Measurements from ENCODE around the gene SLC30A5. TPM values are rescaled to one million over a fixed set of nuclear protein-coding genes. Genes with fewer than 3 reads are reported as not detected.

SLC30A5 gene
- total and polyA plus RNA-seq, 2 donors (not counting 3 experiments of a cell fraction or from before 2014, with no cell fraction given) = 33.0 to 37.0 TPM

GRCh38 chr5:69170495-69170894, 76.7 kb downstream of the SLC30A5 start:
- Histone ChIP-seq H3K36me3 (ENCODE audit: control insufficient read depth in 2 of 2, extremely low read depth in 1 of 2, insufficient read depth in 2 of 2, low read length in 2 of 2) (peaks cover 4 to 14% of the 10 kb centered on the region in 2 experiments), H3K27ac (ENCODE audit: insufficient read depth, low read depth, low read length) (no peak overlapping the region), H3K9ac (replicated peaks; ENCODE audit: extremely low read depth, insufficient read depth, low read length) (no peak overlapping the region), H3K4me3 (replicated peaks in 1 of 3; ENCODE audit: insufficient read depth in 1 of 3, low read depth in 1 of 3, low read length in 3 of 3) (no peak overlapping the region), H3K4me2 (ENCODE audit: insufficient read depth, low read length) (no peak overlapping the region), H4K20me1 (replicated peaks; ENCODE audit: control insufficient read depth, extremely low read depth, insufficient read depth, low read length) (no peaks in the 10 kb centered on the region), H3K27me3 (ENCODE audit: control insufficient read depth in 2 of 2, insufficient read depth in 2 of 2, low read length in 2 of 2) (no peaks in the 10 kb centered on the region), H3K9me3 (replicated peaks; ENCODE audit: control insufficient read depth, insufficient read depth, low read length) (no peaks in the 10 kb centered on the region), H3K9me1 (replicated peaks; ENCODE audit: control insufficient read depth, extremely low read depth, insufficient read depth, low read length) (no peaks in the 10 kb centered on the region), H3K4me1 (ENCODE audit: control insufficient read depth, extremely low read depth, insufficient read depth, low read length) (peaks cover 16% of the 10 kb centered on the region), H2AFZ (ENCODE audit: low read depth, low read length) (no peak overlapping the region), H3K79me2 (ENCODE audit: control insufficient read depth, insufficient read depth, low read length) (peaks cover 52% of the 10 kb centered on the region)
- DNase-seq (ENCODE audit: low read depth, low spot score) = no peak
- TF ChIP-seq, protein P1, sequence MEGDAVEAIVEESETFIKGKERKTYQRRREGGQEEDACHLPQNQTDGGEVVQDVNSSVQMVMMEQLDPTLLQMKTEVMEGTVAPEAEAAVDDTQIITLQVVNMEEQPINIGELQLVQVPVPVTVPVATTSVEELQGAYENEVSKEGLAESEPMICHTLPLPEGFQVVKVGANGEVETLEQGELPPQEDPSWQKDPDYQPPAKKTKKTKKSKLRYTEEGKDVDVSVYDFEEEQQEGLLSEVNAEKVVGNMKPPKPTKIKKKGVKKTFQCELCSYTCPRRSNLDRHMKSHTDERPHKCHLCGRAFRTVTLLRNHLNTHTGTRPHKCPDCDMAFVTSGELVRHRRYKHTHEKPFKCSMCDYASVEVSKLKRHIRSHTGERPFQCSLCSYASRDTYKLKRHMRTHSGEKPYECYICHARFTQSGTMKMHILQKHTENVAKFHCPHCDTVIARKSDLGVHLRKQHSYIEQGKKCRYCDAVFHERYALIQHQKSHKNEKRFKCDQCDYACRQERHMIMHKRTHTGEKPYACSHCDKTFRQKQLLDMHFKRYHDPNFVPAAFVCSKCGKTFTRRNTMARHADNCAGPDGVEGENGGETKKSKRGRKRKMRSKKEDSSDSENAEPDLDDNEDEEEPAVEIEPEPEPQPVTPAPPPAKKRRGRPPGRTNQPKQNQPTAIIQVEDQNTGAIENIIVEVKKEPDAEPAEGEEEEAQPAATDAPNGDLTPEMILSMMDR (IDR thresholded peaks at IDR 0.05; ENCODE audit: extremely low read depth in 1 of 2, insufficient read depth in 1 of 2, low read depth in 1 of 2, low read length in 2 of 2) = no peak
- TF ChIP-seq POLR2AphosphoS5 (IDR thresholded peaks at IDR 0.05; ENCODE audit: insufficient read depth, low read depth, low read length) = no peak
- TF ChIP-seq JUN (IDR thresholded peaks at IDR 0.05; ENCODE audit: borderline replicate concordance, insufficient read depth, insufficient read length, low read depth) = no peak
- TF ChIP-seq GATA2 (IDR thresholded peaks at IDR 0.05; ENCODE audit: insufficient read depth, insufficient read length, low read depth, low read length) = no peak
- TF ChIP-seq POLR2A (IDR thresholded peaks at IDR 0.05; ENCODE audit: low read depth, low read length) = no peak
- dilution Hi-C loops (cut with MboI; ENCODE audit: extremely low pct_ligation_motif_present, low sequenced_read_pairs) = no loop called here
- intact Hi-C loops (cut with micrococcal nuclease) = no loop called here
- FAIRE-seq = no peak
- no TSS peak for BruUV-seq (replicated peaks)
- ChIA-PET CTCF (interaction anchor here (1.3 kb wide), 1 partner anchor 58 kb away, joined by 4 read pairs; no protein-coding TSS in a partner anchor), POLR2A (no interaction called here)

DNA sequence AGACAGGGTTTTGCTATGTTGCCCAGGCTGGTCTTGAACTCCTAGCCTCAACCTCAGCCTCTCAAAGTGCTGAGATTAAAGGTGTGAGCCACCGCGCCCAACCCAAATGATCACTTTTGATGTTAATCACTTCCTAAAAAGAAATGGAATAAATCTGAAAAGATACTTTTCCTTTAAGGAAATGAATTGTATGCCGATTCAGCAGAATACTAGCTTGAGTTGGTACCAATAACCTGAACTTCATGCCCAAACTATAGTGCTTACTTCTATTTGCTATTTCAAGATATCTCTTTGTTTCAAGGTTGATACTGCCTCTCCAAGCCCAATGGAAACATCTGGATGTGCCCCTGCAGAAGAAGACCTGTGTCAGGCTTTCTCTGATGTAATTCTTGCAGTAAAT, 77.2 kb downstream of the SLC30A5 start:
- intact Hi-C loops (cut with micrococcal nuclease) = no loop called here
- H3K79me2 ChIP-seq (ENCODE audit: control insufficient read depth, insufficient read depth, low read length) = peaks cover 52% of the 10 kb centered on the region
- no peaks in the 10 kb centered on the region for H3K9me3 ChIP-seq (replicated peaks; ENCODE audit: control insufficient read depth, insufficient read depth, low read length)
- H3K27me3 ChIP-seq (ENCODE audit: control insufficient read depth in 2 of 2, insufficient read depth in 2 of 2, low read length in 2 of 2) = no peaks in the 10 kb centered on the region
- TF ChIP-seq MAX (IDR thresholded peaks at IDR 0.05; ENCODE audit: insufficient read depth, insufficient read length) (no peak), FOS (IDR thresholded peaks at IDR 0.05; ENCODE audit: borderline replicate concordance, insufficient read depth, low read length) (no peak), MYC (IDR thresholded peaks at IDR 0.05; ENCODE audit: low read depth, low read length) (no peak), POLR2AphosphoS5 (IDR thresholded peaks at IDR 0.05; ENCODE audit: insufficient read depth, low read depth, low read length) (no peak), POLR2A (IDR thresholded peaks at IDR 0.05; ENCODE audit: low read depth, low read length) (no peak), JUN (IDR thresholded peaks at IDR 0.05; ENCODE audit: borderline replicate concordance, insufficient read depth, insufficient read length, low read depth) (no peak)
- TF ChIP-seq, protein P1 (IDR thresholded peaks at IDR 0.05; ENCODE audit: extremely low read depth in 1 of 2, insufficient read depth in 1 of 2, low read depth in 1 of 2, low read length in 2 of 2) = no peak
- ChIA-PET CTCF (no interaction called here), POLR2A (no interaction called here)
- no TSS peak for BruUV-seq (replicated peaks)
- H3K9ac ChIP-seq (replicated peaks; ENCODE audit: extremely low read depth, insufficient read depth, low read length) = no peak overlapping the region
- H3K36me3 ChIP-seq (ENCODE audit: control insufficient read depth in 2 of 2, extremely low read depth in 1 of 2, insufficient read depth in 2 of 2, low read length in 2 of 2) = peaks cover 4 to 16% of the 10 kb centered on the region in 2 experiments
- no peak overlapping the region for H2AFZ ChIP-seq (ENCODE audit: low read depth, low read length)
- no peak overlapping the region for H3K4me2 ChIP-seq (ENCODE audit: insufficient read depth, low read length)
- peaks cover 16% of the 10 kb centered on the region for H3K4me1 ChIP-seq (ENCODE audit: control insufficient read depth, extremely low read depth, insufficient read depth, low read length)
- no peak for FAIRE-seq
- no peaks in the 10 kb centered on the region for H3K9me1 ChIP-seq (replicated peaks; ENCODE audit: control insufficient read depth, extremely low read depth, insufficient read depth, low read length)
- dilution Hi-C loops (cut with MboI; ENCODE audit: extremely low pct_ligation_motif_present, low sequenced_read_pairs) = no loop called here
- H3K27ac ChIP-seq (ENCODE audit: insufficient read depth, low read depth, low read length) = no peak overlapping the region
- no peak for DNase-seq (ENCODE audit: low read depth, low spot score)
- H3K4me3 ChIP-seq (replicated peaks in 1 of 3; ENCODE audit: insufficient read depth in 1 of 3, low read depth in 1 of 3, low read length in 3 of 3) = no peak overlapping the region
- no peaks in the 10 kb centered on the region for H4K20me1 ChIP-seq (replicated peaks; ENCODE audit: control insufficient read depth, extremely low read depth, insufficient read depth, low read length)

Measured in endothelial cell of umbilical vein (primary cell).